HepG2 (cell line): ENCODE results near the gene RNASE13. TPM values are rescaled to one million over a fixed set of nuclear protein-coding genes. Genes with fewer than 3 reads are reported as not detected.

ENCODE experiments used
- FOXK2 ChIP-seq: fragments of 450-650 bp; IDR thresholded peaks from 2 replicates; pipeline ENCODE4 v1.6.1; 2016
- MED8 ChIP-seq: sonication (generic); formaldehyde crosslinking; IDR thresholded peaks from 2 replicates; pipeline ENCODE4 v1.8.1; 2023; ENCODE audit warnings: mild to moderate bottlenecking, missing genetic modification reagents; ENCODE audit not compliant: insufficient replicate concordance
- RARA ChIP-seq: IDR thresholded peaks from 2 replicates; pipeline ENCODE4 v1.6.1; 2016; ENCODE audit warnings: missing genetic modification reagents, missing compliant biosample characterization
- SP2 ChIP-seq: sonication (generic); formaldehyde crosslinking; IDR thresholded peaks from 2 replicates; pipeline ENCODE4 v1.5.1; 2020; ENCODE audit warnings: mild to moderate bottlenecking, missing genetic modification reagents
- STAT5B ChIP-seq: sonication (generic); formaldehyde crosslinking; IDR thresholded peaks from 2 replicates; pipeline ENCODE4 v1.4.0; 2020; ENCODE audit warnings: missing genetic modification reagents
- ZFP36 ChIP-seq: fragments of 150-350 bp; IDR thresholded peaks from 2 replicates; pipeline ENCODE4 v1.6.1; 2018; ENCODE audit warnings: borderline replicate concordance, low read length, low read depth; ENCODE audit not compliant: partially characterized antibody
- ZIK1 ChIP-seq: sonication (generic); formaldehyde crosslinking; IDR thresholded peaks from 2 replicates; pipeline ENCODE4 v1.5.0; 2020; ENCODE audit warnings: mild to moderate bottlenecking, low read depth, missing genetic modification reagents, borderline replicate concordance
- ZNF121 ChIP-seq: sonication (generic); formaldehyde crosslinking; IDR thresholded peaks from 2 replicates; pipeline ENCODE4 v1.5.0; 2020; ENCODE audit warnings: mild to moderate bottlenecking, missing genetic modification reagents
- ZNF343 ChIP-seq: sonication (generic); formaldehyde crosslinking; IDR thresholded peaks from 2 replicates; pipeline ENCODE4 v1.4.0; 2020; ENCODE audit warnings: mild to moderate bottlenecking, missing genetic modification reagents
- ZNF367 ChIP-seq: sonication (generic); formaldehyde crosslinking; IDR thresholded peaks from 2 replicates; pipeline ENCODE4 v1.4.0; 2020; ENCODE audit warnings: missing genetic modification reagents, borderline replicate concordance
- ZNF562 ChIP-seq: sonication (generic); formaldehyde crosslinking; IDR thresholded peaks from 2 replicates; pipeline ENCODE4 v1.8.0; 2022; ENCODE audit warnings: missing genetic modification reagents, borderline replicate concordance
- ZNF644 ChIP-seq: IDR thresholded peaks from 2 replicates; pipeline ENCODE4 v1.6.1; 2016; ENCODE audit warnings: low read depth
- ZNF660 ChIP-seq: sonication (generic); formaldehyde crosslinking; IDR thresholded peaks from 2 replicates; pipeline ENCODE4 v1.5.1; 2020; ENCODE audit warnings: mild to moderate bottlenecking, low read depth, missing genetic modification reagents, borderline replicate concordance
- ZNF777 ChIP-seq: sonication (generic); formaldehyde crosslinking; IDR thresholded peaks from 2 replicates; pipeline ENCODE4 v1.4.0; 2020; ENCODE audit warnings: missing genetic modification reagents
- ZNF841 ChIP-seq: sonication (generic); formaldehyde crosslinking; IDR thresholded peaks from 2 replicates; pipeline ENCODE4 v1.8.1; 2023; ENCODE audit warnings: missing genetic modification reagents, borderline replicate concordance
- ZSCAN9 ChIP-seq: IDR thresholded peaks from 2 replicates; pipeline ENCODE4 v1.6.1; 2016; ENCODE audit warnings: borderline replicate concordance
- polyA plus RNA-seq, 8 experiments: library from polyadenylated mRNA; depleted of rRNA in 3 of 8; stranded (reverse) in 7 of 8; unstranded in 1 of 8; fragments of >200 nt; fragmentation: Illumina TruSeq in 4 of 8; extraction: Trizol in 4 of 8; gene quantifications; 2 replicates each; pipeline versions ENCODE4 v1.2.1 to v1.2.3, GENCODE V29; 2011 to 2016; ENCODE audit warnings: low read depth in 4 of 8, missing spikeins in 1 of 8, mixed read lengths in 1 of 8; ENCODE audit not compliant: insufficient read depth in 1 of 8
- total RNA-seq, 5 experiments: library from RNA; depleted of rRNA; stranded (reverse); fragments of >200 nt; fragmentation: Illumina TruSeq; extraction: Trizol; gene quantifications; 2 replicates each; pipeline ENCODE4 v1.2.3, GENCODE V29; 2016; ENCODE audit warnings: low read depth in 1 of 5
- TF ChIP-seq, protein P1 (sequence below): IDR thresholded peaks from 2 replicates; pipeline ENCODE4 v1.6.1; 2016; ENCODE audit warnings: low read depth
- TF ChIP-seq, protein P2 (sequence below): sonication (generic); formaldehyde crosslinking; IDR thresholded peaks from 2 replicates; pipeline ENCODE4 v1.5.0; 2020; ENCODE audit warnings: mild to moderate bottlenecking, low read depth, missing genetic modification reagents, borderline replicate concordance
- TF ChIP-seq, protein P3 (sequence below): sonication (generic); formaldehyde crosslinking; IDR thresholded peaks from 2 replicates; pipeline ENCODE4 v1.4.0; 2020; ENCODE audit warnings: missing genetic modification reagents
- TF ChIP-seq, protein P4 (sequence below), 2 experiments: sonication (generic) in 1 of 2; formaldehyde crosslinking in 1 of 2; IDR thresholded peaks; 2 replicates each; pipeline versions ENCODE4 v1.4.0 to v1.6.1; 2018 to 2020; ENCODE audit warnings: missing genetic modification reagents in 2 of 2, borderline replicate concordance in 1 of 2, low read depth in 1 of 2, mild to moderate bottlenecking in 1 of 2, missing biosample characterization in 1 of 2

Gene RNASE13
- total and polyA plus RNA-seq, 2 of the 13 experiments (the other 11 are each of a cell fraction or from before 2014, with no cell fraction given) = 1.0 TPM; not detected in 1

DNA sequence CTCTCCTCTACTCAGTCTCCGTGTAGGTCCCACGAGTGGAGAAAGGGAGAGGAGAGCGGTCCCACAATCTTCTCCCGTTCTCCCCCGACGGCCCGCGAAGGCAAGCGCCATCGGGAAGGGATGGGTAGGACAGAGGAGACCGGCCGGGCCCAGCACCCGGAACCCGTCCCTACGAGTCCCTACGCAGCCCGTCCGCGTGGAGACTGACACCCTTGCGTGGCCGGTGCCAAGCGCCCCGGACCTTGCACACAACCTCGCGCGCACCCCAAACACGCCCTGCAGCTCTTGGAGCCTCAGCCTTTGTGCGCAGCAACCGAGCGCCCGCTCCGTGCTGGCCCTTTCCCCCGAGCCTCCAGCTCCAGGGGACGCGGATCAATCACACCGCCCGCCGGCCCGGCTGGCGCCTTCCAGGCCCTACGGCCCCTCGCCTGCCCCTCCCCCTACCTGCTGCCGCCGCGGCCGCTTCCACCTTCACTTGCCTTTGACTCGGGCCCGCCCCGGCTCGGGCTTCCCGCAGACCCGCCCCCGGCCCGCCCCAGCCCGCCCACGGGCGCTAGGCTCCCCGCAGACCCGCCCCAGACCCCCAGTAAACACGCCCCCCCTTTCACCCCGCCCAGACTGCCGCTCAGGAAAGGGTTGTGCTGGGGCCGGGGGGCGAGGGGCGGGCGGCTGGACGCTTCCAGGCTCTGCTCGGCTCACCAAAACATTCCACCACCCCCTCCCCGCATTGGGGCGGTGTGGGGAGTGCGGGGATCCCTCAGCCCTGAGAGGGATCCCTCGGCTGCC lies 9.8 kb downstream of the RNASE13 start, which contains the start of gene NDRG2 (continued):
- TF ChIP-seq STAT5B (CRISPR knock-in tag) = 0 out of 2 replicates have a peak, but pooled peaks have one; percentile 25
- 0 out of 2 replicates have a peak, but pooled peaks have one; percentile 25 for TF ChIP-seq ZNF121 (CRISPR knock-in tag)
- TF ChIP-seq SP2 = no peak; the same call in 1 of the 2 replicates
- no peak for TF ChIP-seq ZNF562 (CRISPR knock-in tag)
- TF ChIP-seq, protein P1, sequence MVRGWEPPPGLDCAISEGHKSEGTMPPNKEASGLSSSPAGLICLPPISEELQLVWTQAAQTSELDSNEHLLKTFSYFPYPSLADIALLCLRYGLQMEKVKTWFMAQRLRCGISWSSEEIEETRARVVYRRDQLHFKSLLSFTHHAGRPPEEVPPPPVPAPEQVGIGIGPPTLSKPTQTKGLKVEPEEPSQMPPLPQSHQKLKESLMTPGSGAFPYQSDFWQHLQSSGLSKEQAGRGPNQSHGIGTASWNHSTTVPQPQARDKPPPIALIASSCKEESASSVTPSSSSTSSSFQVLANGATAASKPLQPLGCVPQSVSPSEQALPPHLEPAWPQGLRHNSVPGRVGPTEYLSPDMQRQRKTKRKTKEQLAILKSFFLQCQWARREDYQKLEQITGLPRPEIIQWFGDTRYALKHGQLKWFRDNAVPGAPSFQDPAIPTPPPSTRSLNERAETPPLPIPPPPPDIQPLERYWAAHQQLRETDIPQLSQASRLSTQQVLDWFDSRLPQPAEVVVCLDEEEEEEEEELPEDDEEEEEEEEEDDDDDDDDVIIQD (CRISPR knock-in tag) = no peak
- TF ChIP-seq ZNF343 (CRISPR knock-in tag) = peak; percentile 34; the same call in 1 of the 2 replicates
- TF ChIP-seq ZNF777 (CRISPR knock-in tag) = peak; percentile 98
- TF ChIP-seq, protein P2, sequence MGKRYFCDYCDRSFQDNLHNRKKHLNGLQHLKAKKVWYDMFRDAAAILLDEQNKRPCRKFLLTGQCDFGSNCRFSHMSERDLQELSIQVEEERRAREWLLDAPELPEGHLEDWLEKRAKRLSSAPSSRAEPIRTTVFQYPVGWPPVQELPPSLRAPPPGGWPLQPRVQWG (CRISPR knock-in tag) = no peak; the same call in 1 of the 2 replicates
- TF ChIP-seq ZNF367 (CRISPR knock-in tag) = peak; percentile 73; the same call in 1 of the 2 replicates
- TF ChIP-seq, protein P3, sequence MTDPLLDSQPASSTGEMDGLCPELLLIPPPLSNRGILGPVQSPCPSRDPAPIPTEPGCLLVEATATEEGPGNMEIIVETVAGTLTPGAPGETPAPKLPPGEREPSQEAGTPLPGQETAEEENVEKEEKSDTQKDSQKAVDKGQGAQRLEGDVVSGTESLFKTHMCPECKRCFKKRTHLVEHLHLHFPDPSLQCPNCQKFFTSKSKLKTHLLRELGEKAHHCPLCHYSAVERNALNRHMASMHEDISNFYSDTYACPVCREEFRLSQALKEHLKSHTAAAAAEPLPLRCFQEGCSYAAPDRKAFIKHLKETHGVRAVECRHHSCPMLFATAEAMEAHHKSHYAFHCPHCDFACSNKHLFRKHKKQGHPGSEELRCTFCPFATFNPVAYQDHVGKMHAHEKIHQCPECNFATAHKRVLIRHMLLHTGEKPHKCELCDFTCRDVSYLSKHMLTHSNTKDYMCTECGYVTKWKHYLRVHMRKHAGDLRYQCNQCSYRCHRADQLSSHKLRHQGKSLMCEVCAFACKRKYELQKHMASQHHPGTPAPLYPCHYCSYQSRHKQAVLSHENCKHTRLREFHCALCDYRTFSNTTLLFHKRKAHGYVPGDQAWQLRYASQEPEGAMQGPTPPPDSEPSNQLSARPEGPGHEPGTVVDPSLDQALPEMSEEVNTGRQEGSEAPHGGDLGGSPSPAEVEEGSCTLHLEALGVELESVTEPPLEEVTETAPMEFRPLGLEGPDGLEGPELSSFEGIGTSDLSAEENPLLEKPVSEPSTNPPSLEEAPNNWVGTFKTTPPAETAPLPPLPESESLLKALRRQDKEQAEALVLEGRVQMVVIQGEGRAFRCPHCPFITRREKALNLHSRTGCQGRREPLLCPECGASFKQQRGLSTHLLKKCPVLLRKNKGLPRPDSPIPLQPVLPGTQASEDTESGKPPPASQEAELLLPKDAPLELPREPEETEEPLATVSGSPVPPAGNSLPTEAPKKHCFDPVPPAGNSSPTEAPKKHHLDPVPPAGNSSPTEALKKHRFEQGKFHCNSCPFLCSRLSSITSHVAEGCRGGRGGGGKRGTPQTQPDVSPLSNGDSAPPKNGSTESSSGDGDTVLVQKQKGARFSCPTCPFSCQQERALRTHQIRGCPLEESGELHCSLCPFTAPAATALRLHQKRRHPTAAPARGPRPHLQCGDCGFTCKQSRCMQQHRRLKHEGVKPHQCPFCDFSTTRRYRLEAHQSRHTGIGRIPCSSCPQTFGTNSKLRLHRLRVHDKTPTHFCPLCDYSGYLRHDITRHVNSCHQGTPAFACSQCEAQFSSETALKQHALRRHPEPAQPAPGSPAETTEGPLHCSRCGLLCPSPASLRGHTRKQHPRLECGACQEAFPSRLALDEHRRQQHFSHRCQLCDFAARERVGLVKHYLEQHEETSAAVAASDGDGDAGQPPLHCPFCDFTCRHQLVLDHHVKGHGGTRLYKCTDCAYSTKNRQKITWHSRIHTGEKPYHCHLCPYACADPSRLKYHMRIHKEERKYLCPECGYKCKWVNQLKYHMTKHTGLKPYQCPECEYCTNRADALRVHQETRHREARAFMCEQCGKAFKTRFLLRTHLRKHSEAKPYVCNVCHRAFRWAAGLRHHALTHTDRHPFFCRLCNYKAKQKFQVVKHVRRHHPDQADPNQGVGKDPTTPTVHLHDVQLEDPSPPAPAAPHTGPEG (CRISPR knock-in tag) = peak; percentile 94
- TF ChIP-seq, protein P4, sequence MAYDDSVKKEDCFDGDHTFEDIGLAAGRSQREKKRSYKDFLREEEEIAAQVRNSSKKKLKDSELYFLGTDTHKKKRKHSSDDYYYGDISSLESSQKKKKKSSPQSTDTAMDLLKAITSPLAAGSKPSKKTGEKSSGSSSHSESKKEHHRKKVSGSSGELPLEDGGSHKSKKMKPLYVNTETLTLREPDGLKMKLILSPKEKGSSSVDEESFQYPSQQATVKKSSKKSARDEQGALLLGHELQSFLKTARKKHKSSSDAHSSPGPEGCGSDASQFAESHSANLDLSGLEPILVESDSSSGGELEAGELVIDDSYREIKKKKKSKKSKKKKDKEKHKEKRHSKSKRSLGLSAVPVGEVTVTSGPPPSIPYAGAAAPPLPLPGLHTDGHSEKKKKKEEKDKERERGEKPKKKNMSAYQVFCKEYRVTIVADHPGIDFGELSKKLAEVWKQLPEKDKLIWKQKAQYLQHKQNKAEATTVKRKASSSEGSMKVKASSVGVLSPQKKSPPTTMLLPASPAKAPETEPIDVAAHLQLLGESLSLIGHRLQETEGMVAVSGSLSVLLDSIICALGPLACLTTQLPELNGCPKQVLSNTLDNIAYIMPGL (CRISPR knock-in tag; IDR thresholded peaks at IDR 0.05; ENCODE audit: borderline replicate concordance in 1 of 2, low read depth in 1 of 2) = peak; percentile 70 to 80; a peak in 3 of 4 replicates
- no peak for TF ChIP-seq FOXK2
- peak; percentile 64 for TF ChIP-seq RARA (CRISPR knock-in tag)
- TF ChIP-seq ZSCAN9 (CRISPR knock-in tag) = peak; percentile 42; the same call in 1 of the 2 replicates
- TF ChIP-seq ZNF644 (CRISPR knock-in tag) = no peak
- no peak for TF ChIP-seq ZFP36
- 0 out of 2 replicates have a peak, but pooled peaks have one; percentile 65 for TF ChIP-seq ZIK1 (CRISPR knock-in tag)
- peak; percentile 54 for TF ChIP-seq MED8 (CRISPR knock-in tag)
- TF ChIP-seq ZNF660 (CRISPR knock-in tag) = no peak
- TF ChIP-seq ZNF841 (CRISPR knock-in tag) = no peak
